Spleen (tissue), 7 donors: ENCODE data around the gene GLUD1.

ENCODE experiments used
- POLR2A ChIP-seq, 3 donors: fragments of 450-650 bp; IDR thresholded peaks; one replicate each; pipeline ENCODE4 v1.5.1; 2017; ENCODE audit warnings: antibody characterized with exemption in 3 of 3, mild to moderate bottlenecking in 1 of 3
- TF ChIP-seq, protein P1 (sequence below), 11 experiments: fragments of 200-600 bp in 7 of 11; fragments of 450-650 bp in 4 of 11; sonication (generic) in 4 of 11; IDR thresholded peaks in 8 of 11; conservative IDR thresholded peaks in 3 of 11; 1 replicate in 7 of 11; 2 replicates in 4 of 11; pipeline versions ENCODE4 v1.4.0 to v1.8.0; 2016 to 2021; ENCODE audit warnings: antibody characterized with exemption in 11 of 11, inconsistent platforms in 4 of 11, mild to moderate bottlenecking in 1 of 11
- donor health status: DM: no; HTN: no; CAD: no; lungs with moderate emphysema.
- donor health status: DM: no; HTN: no; CAD: no.
- donor health status: DM: no; HTN: no; CAD: no.

- TF ChIP-seq, protein P1, sequence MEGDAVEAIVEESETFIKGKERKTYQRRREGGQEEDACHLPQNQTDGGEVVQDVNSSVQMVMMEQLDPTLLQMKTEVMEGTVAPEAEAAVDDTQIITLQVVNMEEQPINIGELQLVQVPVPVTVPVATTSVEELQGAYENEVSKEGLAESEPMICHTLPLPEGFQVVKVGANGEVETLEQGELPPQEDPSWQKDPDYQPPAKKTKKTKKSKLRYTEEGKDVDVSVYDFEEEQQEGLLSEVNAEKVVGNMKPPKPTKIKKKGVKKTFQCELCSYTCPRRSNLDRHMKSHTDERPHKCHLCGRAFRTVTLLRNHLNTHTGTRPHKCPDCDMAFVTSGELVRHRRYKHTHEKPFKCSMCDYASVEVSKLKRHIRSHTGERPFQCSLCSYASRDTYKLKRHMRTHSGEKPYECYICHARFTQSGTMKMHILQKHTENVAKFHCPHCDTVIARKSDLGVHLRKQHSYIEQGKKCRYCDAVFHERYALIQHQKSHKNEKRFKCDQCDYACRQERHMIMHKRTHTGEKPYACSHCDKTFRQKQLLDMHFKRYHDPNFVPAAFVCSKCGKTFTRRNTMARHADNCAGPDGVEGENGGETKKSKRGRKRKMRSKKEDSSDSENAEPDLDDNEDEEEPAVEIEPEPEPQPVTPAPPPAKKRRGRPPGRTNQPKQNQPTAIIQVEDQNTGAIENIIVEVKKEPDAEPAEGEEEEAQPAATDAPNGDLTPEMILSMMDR (IDR thresholded peaks at IDR 0.05 in 8 of 11, conservative IDR thresholded peaks at IDR 0.05 in 3 of 11) = no peak
- no peak for TF ChIP-seq POLR2A (IDR thresholded peaks at IDR 0.05)
Observed at GRCh38 chr10:87036623-87037022, 58.0 kb downstream of the GLUD1 start.
